HepG2 (cell line): Measurements from ENCODE around the gene VWA3B. TPM values are rescaled to one million over a fixed set of nuclear protein-coding genes. Genes with fewer than 3 reads are reported as not detected.

Experiments used
- ATAC-seq: fragments of 200-7000 bp; cut with Tn5 transposase; 3 replicates; pipeline ENCODE4 v1.9.1; 2020; ENCODE audit warnings: mild to moderate bottlenecking, moderate library complexity
- BruUV-seq: library from RNA; stranded (reverse); fragments of 400-500 nt; replicated peaks from 2 replicates; lab custom pipeline; 2021; lab: Mats Ljungman, UMichigan
- CTCF ChIA-PET: fragments of 300-600 bp; formaldehyde crosslinking; extraction: SDS; loops from one replicate; lab custom pipeline; 2021; ENCODE audit warnings: low total read pairs, inconsistent platforms, low intra/inter-chr PET ratio; lab: Yijun Ruan, JAX
- POLR2A ChIA-PET: fragments of 350-600 bp; sonication (Branson Sonifier 250); formaldehyde crosslinking; loops from one replicate; lab custom pipeline; 2020; ENCODE audit warnings: antibody characterized with exemption, inconsistent platforms; lab: Yijun Ruan, JAX
- DNase-seq: peaks from one replicate; pipeline ENCODE4 v3.0.0-alpha.2; 2015; ENCODE audit warnings: low spot score
- FAIRE-seq: peaks from 3 replicates; lab custom pipeline; 2011; peaks lifted over from hg19 to GRCh38; lab: Jason Lieb, UNC
- H2AFZ ChIP-seq: one replicate; pipeline ENCODE4 v1.6.1; 2011; ENCODE audit warnings: low read length, inconsistent platforms
- H3K27ac ChIP-seq: fragments of 300-600 bp; 3 replicates; pipeline ENCODE4 v1.8.0; 2011; ENCODE audit warnings: mixed run types, mild to moderate bottlenecking, mixed read lengths, low read length, inconsistent platforms; ENCODE audit not compliant: insufficient read depth; ENCODE audit errors: extremely low read length
- H3K27me3 ChIP-seq, 2 experiments: fragments of 200-600 bp in 1 of 2; 2 replicates in 1 of 2; 3 replicates in 1 of 2; pipeline versions ENCODE4 v1.6.0 to v1.8.0; 2011; ENCODE audit warnings: low read length in 2 of 2, mild to moderate bottlenecking in 2 of 2, moderate library complexity in 2 of 2, inconsistent platforms in 1 of 2; ENCODE audit not compliant: insufficient read depth in 2 of 2, control insufficient read depth in 1 of 2
- H3K36me3 ChIP-seq, 2 experiments: fragments of 200-600 bp in 1 of 2; replicated peaks in 1 of 2; 2 replicates in 1 of 2; 3 replicates in 1 of 2; pipeline versions ENCODE4 v1.5.1 to v1.8.0; 2011; ENCODE audit warnings: low read length in 2 of 2, inconsistent platforms in 1 of 2; ENCODE audit not compliant: insufficient read depth in 2 of 2, control insufficient read depth in 1 of 2
- H3K4me1 ChIP-seq: 2 replicates; pipeline ENCODE4 v1.5.1; 2012; ENCODE audit warnings: low read length, inconsistent platforms; ENCODE audit not compliant: insufficient read depth
- H3K4me2 ChIP-seq: 2 replicates; pipeline ENCODE4 v1.6.0; 2011; ENCODE audit warnings: low read depth, low read length, inconsistent platforms
- H3K4me3 ChIP-seq, 3 experiments: fragments of 200-600 bp in 1 of 3; sonication (generic), shearing (Covaris generic) in 1 of 3; replicated peaks in 1 of 3; 2 replicates each; pipeline ENCODE4 v1.5.1; 2011 to 2016; ENCODE audit warnings: low read length in 3 of 3, inconsistent platforms in 2 of 3, low read depth in 2 of 3, mild to moderate bottlenecking in 2 of 3, control low read depth in 1 of 3, mixed read lengths in 1 of 3; ENCODE audit not compliant: insufficient read depth in 1 of 3
- H3K79me2 ChIP-seq: one replicate; pipeline ENCODE4 v1.6.1; 2011; ENCODE audit warnings: low read length, inconsistent platforms; ENCODE audit not compliant: insufficient read depth
- H3K9ac ChIP-seq: 2 replicates; pipeline ENCODE4 v1.6.0; 2011; ENCODE audit warnings: mild to moderate bottlenecking, low read depth, low read length, inconsistent platforms; ENCODE audit not compliant: insufficient read depth
- H3K9me3 ChIP-seq: 2 replicates; pipeline ENCODE4 v1.5.1; 2012; ENCODE audit warnings: mild to moderate bottlenecking, low read length
- H4K20me1 ChIP-seq: 2 replicates; pipeline ENCODE4 v1.6.0; 2011; ENCODE audit warnings: inconsistent platforms, mild to moderate bottlenecking, low read length, moderate library complexity; ENCODE audit not compliant: insufficient read depth
- AGO1 ChIP-seq: fragments of 200-400 bp; formaldehyde crosslinking; IDR thresholded peaks from 2 replicates; pipeline ENCODE4 v1.6.1; 2017; ENCODE audit warnings: mild to moderate bottlenecking, low read depth, low read length, moderate library complexity; ENCODE audit not compliant: poor library complexity, severe bottlenecking
- BCL6 ChIP-seq: IDR thresholded peaks from 2 replicates; pipeline ENCODE4 v1.6.1; 2016; ENCODE audit warnings: missing genetic modification reagents, missing compliant biosample characterization
- ELK4 ChIP-seq: sonication (generic); formaldehyde crosslinking; IDR thresholded peaks from 2 replicates; pipeline ENCODE4 v1.9.0; 2021; ENCODE audit warnings: missing genetic modification reagents, borderline replicate concordance
- GABPB1 ChIP-seq: IDR thresholded peaks from 2 replicates; pipeline ENCODE4 v1.6.1; 2016; ENCODE audit warnings: mild to moderate bottlenecking, missing genetic modification reagents, moderate library complexity, missing compliant biosample characterization
- GZF1 ChIP-seq: sonication (generic); formaldehyde crosslinking; IDR thresholded peaks from 2 replicates; pipeline ENCODE4 v1.5.1; 2020; ENCODE audit warnings: mild to moderate bottlenecking, missing genetic modification reagents
- ISX ChIP-seq: sonication (generic); formaldehyde crosslinking; conservative IDR thresholded peaks from 2 replicates; pipeline ENCODE4 v1.5.0; 2020; ENCODE audit warnings: missing genetic modification reagents
- MAFK ChIP-seq, 2 experiments: IDR thresholded peaks in 1 of 2; conservative IDR thresholded peaks in 1 of 2; 2 replicates each; pipeline ENCODE4 v1.6.1; 2011; ENCODE audit warnings: improper control_type of control experiment in 2 of 2, low read length in 2 of 2
- MLXIP ChIP-seq: sonication (generic); formaldehyde crosslinking; IDR thresholded peaks from 2 replicates; pipeline ENCODE4 v1.9.0; 2021; ENCODE audit warnings: missing genetic modification reagents, borderline replicate concordance
- MXD3 ChIP-seq: IDR thresholded peaks from 2 replicates; pipeline ENCODE4 v1.6.1; 2016; ENCODE audit warnings: mild to moderate bottlenecking, missing biosample characterization, missing genetic modification reagents
- PHF20 ChIP-seq: sonication (generic); formaldehyde crosslinking; IDR thresholded peaks from 2 replicates; pipeline ENCODE4 v1.5.0; 2020; ENCODE audit warnings: mild to moderate bottlenecking, missing genetic modification reagents
- RELA ChIP-seq: sonication (generic); formaldehyde crosslinking; IDR thresholded peaks from 2 replicates; pipeline ENCODE4 v1.4.0; 2020; ENCODE audit warnings: missing genetic modification reagents
- SP1 ChIP-seq, 2 experiments: fragments of 450-650 bp in 1 of 2; sonication (generic) in 1 of 2; formaldehyde crosslinking in 1 of 2; IDR thresholded peaks; 2 replicates each; pipeline versions ENCODE4 v1.4.0 to v1.6.1; 2016 to 2020; ENCODE audit warnings: missing genetic modification reagents in 1 of 2
- TEAD3 ChIP-seq: optimal IDR thresholded peaks from 2 replicates; pipeline ENCODE3; 2016; ENCODE audit warnings: borderline replicate concordance
- THAP9 ChIP-seq: sonication (generic); formaldehyde crosslinking; IDR thresholded peaks from 2 replicates; pipeline ENCODE4; 2020; ENCODE audit warnings: missing genetic modification reagents, mild to moderate bottlenecking, borderline replicate concordance
- TSC22D2 ChIP-seq: sonication (generic); formaldehyde crosslinking; IDR thresholded peaks from 2 replicates; pipeline ENCODE4 v1.5.1; 2020; ENCODE audit warnings: missing genetic modification reagents, mild to moderate bottlenecking, borderline replicate concordance
- ZFY ChIP-seq: sonication (generic); formaldehyde crosslinking; IDR thresholded peaks from 2 replicates; pipeline ENCODE4 v1.4.0; 2020; ENCODE audit warnings: missing genetic modification reagents
- ZNF3 ChIP-seq: IDR thresholded peaks from 2 replicates; pipeline ENCODE4 v1.7.0; 2017; ENCODE audit warnings: inconsistent platforms
- ZNF563 ChIP-seq: sonication (generic); formaldehyde crosslinking; IDR thresholded peaks from 2 replicates; pipeline ENCODE4 v1.8.0; 2022; ENCODE audit warnings: mild to moderate bottlenecking, moderate library complexity, missing genetic modification reagents
- WGBS: methylation state at CpG from one replicate; pipeline ENCODE4 v1.1.6; 2017; ENCODE audit warnings: low lambda C conversion rate; 5-methylcytosine and 5-hydroxymethylcytosine counted together
- in situ Hi-C: cut with HindIII; loops from 2 replicates; pipeline ENCODE4 v1.10.0; 2017; ENCODE audit warnings: low pct_unique_long_range_greater_than_20kb; ENCODE audit not compliant: extremely low pct_ligation_motif_present
- intact Hi-C: fragments of 100-400 bp; cut with micrococcal nuclease; formaldehyde crosslinking; loops from one replicate; pipeline ENCODE4 v1.10.0; 2022; ENCODE audit not compliant: unreplicated experiment
- polyA plus RNA-seq, 8 experiments: library from polyadenylated mRNA; depleted of rRNA in 3 of 8; stranded (reverse) in 7 of 8; unstranded in 1 of 8; fragments of >200 nt; fragmentation: Illumina TruSeq in 4 of 8; extraction: Trizol in 4 of 8; gene quantifications; 2 replicates each; pipeline versions ENCODE4 v1.2.1 to v1.2.3, GENCODE V29; 2011 to 2016; ENCODE audit warnings: low read depth in 4 of 8, missing spikeins in 1 of 8, mixed read lengths in 1 of 8; ENCODE audit not compliant: insufficient read depth in 1 of 8
- total RNA-seq, 5 experiments: library from RNA; depleted of rRNA; stranded (reverse); fragments of >200 nt; fragmentation: Illumina TruSeq; extraction: Trizol; gene quantifications; 2 replicates each; pipeline ENCODE4 v1.2.3, GENCODE V29; 2016; ENCODE audit warnings: low read depth in 1 of 5

Gene VWA3B
- total and polyA plus RNA-seq, 2 of the 13 experiments (the other 11 are each of a cell fraction or from before 2014, with no cell fraction given), result not detected

GRCh38 chr2:98281607-98282006 is 194.6 kb downstream of the VWA3B start:
- in situ Hi-C loops (no loop called here), intact Hi-C loops (no loop called here)
- no peak for DNase-seq
- Histone ChIP-seq H3K79me2 (no peaks in the 10 kb centered on the region), H3K9ac (no peak overlapping the region), H3K27ac (no peak overlapping the region), H3K4me2 (no peak overlapping the region), H3K4me3 (no peak overlapping the region), H3K27me3 (peaks cover 0 to 42% of the 10 kb centered on the region in 2 experiments; a peak in 3 of 5 replicates), H3K36me3 (no peaks in the 10 kb centered on the region), H3K4me1 (peaks cover 9% of the 10 kb centered on the region), H2AFZ (no peak overlapping the region), H4K20me1 (no peaks in the 10 kb centered on the region), H3K9me3 (no peaks in the 10 kb centered on the region)
- no peak for TF ChIP-seq THAP9 (CRISPR knock-in tag)
- TF ChIP-seq PHF20, result no peak
- no peak for TF ChIP-seq ZNF563
- no peak for TF ChIP-seq BCL6 (CRISPR knock-in tag)
- no peak for TF ChIP-seq ELK4 (CRISPR knock-in tag)
- no peak for TF ChIP-seq SP1 (IDR thresholded peaks at IDR 0.05)
- TF ChIP-seq SP1 (CRISPR knock-in tag; IDR thresholded peaks at IDR 0.05), result no peak
- TF ChIP-seq AGO1, result no peak
- TF ChIP-seq ISX (CRISPR knock-in tag), result no peak
- no peak for TF ChIP-seq ZNF3
- TF ChIP-seq GABPB1 (CRISPR knock-in tag), result no peak
- no peak for TF ChIP-seq RELA
- TF ChIP-seq MAFK (conservative IDR thresholded peaks at IDR 0.05 in 1 of 2, IDR thresholded peaks at IDR 0.05 in 1 of 2; ENCODE audit: low read length in 2 of 2), result no peak
- no peak for TF ChIP-seq TSC22D2 (CRISPR knock-in tag)
- no peak for TF ChIP-seq ZFY (CRISPR knock-in tag)
- TF ChIP-seq GZF1 (CRISPR knock-in tag), result no peak
- no peak for TF ChIP-seq TEAD3 (CRISPR knock-in tag)
- TF ChIP-seq MLXIP (CRISPR knock-in tag), result no peak
- no peak for TF ChIP-seq MXD3
- FAIRE-seq, result no peak
- no peak for ATAC-seq
- ChIA-PET CTCF (no interaction called here), POLR2A (no interaction called here)
- no TSS peak for BruUV-seq
- 27% methylated on average over 6 of the region's 6 CpGs for WGBS
